ENCODE results near the gene VTI1B.

The VTI1B gene

GRCh38 chr14:67679006-67679405, 4.6 kb upstream of the VTI1B start:
- no peak for DNase-seq

GRCh38 chr14:67675219-67675582, 769 bp upstream of the VTI1B start:
- peak in 1 of 56 donors; percentile 28 for DNase-seq

GRCh38 chr14:67674139-67674479, 323 bp downstream of the VTI1B start:
- DNase-seq, result peak in 47 of 56 donors; percentile 12 to 80 (median 59)

GRCh38 chr14:67673451-67673850, 981 bp downstream of the VTI1B start:
- DNase-seq, result no peak

GRCh38 chr14:67668559-67668958, 5.9 kb downstream of the VTI1B start:
- no peak for DNase-seq

- peak in 8 of 56 donors; percentile 4 to 35 (median 16) for DNase-seq
These were observed 7.5 kb downstream of the VTI1B start for GRCh38 chr14:67666750-67667449.

- DNase-seq, result peak in 3 of 56 donors; percentile 3 to 10 (median 5)
These were observed 8.6 kb downstream of the VTI1B start for GRCh38 chr14:67665868-67666267.

- no peak for DNase-seq
These were observed 10.8 kb downstream of the VTI1B start for GRCh38 chr14:67663633-67664032.

- no peak for DNase-seq
These were observed 20.7 kb downstream of the VTI1B start for GRCh38 chr14:67653651-67654280.

GRCh38 chr14:67652189-67652588, 22.2 kb downstream of the VTI1B start:
- DNase-seq, result no peak

GRCh38 chr14:67650694-67651093, 23.7 kb downstream of the VTI1B start:
- DNase-seq, result no peak

GRCh38 chr14:67650151-67650550, 24.3 kb downstream of the VTI1B start:
- peak in 13 of 56 donors; percentile 3 to 53 (median 10) for DNase-seq

- DNase-seq, result no peak
These were observed 28.3 kb downstream of the VTI1B start for GRCh38 chr14:67646131-67646530.

- no peak for DNase-seq
These were observed 29.0 kb downstream of the VTI1B start for GRCh38 chr14:67645414-67645813.

- no peak for DNase-seq
These were observed 30.0 kb downstream of the VTI1B start for GRCh38 chr14:67644428-67644827.

GRCh38 chr14:67643713-67644112, 30.7 kb downstream of the VTI1B start:
- DNase-seq, result no peak

GRCh38 chr14:67641902-67642749, 32.3 kb downstream of the VTI1B start:
- no peak for DNase-seq

- DNase-seq, result no peak
These were observed 33.0 kb downstream of the VTI1B start for GRCh38 chr14:67641480-67641879.

GRCh38 chr14:67638642-67639041, 35.8 kb downstream of the VTI1B start:
- no peak for DNase-seq

- DNase-seq, result no peak
These were observed 38.0 kb downstream of the VTI1B start for GRCh38 chr14:67636361-67636919.

- DNase-seq, result no peak
These were observed 40.8 kb downstream of the VTI1B start for GRCh38 chr14:67633451-67634147.

Data from nucleus accumbens (tissue), 56 donors.